ENCODE measurements around the gene CBL.

Gene CBL

DNA sequence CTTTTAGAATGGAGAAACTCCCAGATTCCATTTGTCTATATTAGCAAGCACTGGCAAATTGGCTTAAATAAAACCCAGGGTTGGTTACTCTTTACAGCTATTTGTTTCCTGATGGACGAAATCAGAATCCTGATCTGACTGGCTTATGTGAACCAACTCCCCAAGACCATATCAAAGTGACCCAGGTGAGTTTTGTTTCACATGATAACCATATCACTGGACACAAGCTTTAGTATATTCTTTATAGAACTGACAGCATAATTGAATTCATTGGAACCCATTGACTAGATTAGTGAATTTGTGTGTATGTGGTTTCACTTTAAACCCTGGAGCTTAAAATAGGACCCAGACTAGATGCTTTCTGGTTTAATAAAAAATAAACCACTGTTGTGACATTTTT is 71.5 kb downstream of the CBL start:
- DNase-seq: no peak

DNA sequence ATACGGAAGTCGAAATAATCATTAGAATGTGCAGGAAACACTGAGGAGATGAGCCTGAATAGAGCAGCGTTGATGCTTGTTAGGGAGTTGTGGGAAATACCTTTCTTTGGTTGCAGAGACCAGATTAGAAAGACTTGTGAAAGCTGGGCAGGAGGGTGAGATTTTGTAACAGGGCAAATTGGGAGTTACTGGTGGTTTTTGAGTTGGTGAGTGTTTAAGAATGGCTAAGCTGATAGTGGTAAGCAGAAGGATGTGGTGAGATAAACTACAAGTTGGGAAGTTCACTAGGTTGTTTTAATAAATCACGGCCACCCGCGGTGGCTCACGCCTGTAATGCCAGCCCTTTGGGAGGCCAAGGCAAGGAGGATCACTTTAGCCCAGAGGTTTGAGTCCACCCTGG is 76.4 kb downstream of the CBL start:
- no peak for DNase-seq

DNA sequence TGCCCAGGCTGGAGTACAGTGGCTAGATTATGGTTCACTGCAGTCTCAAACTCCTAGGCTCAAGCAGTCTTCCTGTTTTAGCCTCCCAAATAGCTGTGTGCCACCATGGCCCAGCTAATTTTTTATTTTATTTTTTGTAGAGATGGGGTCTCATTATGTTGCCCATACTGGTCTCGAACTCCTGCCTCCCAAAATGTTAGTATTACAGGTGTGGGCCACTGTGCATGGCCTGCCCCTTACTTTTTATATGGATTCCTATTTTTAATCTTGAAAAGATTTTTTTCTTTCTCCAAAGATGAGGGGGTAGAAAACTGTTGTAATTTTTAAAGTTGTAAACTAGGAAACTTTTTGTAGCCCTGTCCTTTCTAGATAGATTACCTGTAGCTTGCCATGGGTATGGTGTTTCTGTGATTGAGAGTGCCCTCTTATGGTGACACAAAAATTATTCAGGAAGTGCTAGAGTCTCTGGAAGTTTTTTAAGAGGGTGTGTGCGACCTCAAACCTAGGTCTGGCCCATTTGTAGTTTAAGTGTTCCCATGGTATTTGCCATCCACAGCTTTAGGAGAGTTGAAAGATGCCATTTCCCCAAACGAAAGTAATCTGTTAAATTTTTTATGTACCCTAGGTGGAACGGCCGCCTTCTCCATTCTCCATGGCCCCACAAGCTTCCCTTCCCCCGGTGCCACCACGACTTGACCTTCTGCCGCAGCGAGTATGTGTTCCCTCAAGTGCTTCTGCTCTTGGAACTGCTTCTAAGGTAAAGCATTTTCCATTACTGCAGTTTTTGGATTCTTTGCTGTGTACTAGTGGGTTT is 78.4 kb downstream of the CBL start:
- DNase-seq: peak; percentile 37

DNA sequence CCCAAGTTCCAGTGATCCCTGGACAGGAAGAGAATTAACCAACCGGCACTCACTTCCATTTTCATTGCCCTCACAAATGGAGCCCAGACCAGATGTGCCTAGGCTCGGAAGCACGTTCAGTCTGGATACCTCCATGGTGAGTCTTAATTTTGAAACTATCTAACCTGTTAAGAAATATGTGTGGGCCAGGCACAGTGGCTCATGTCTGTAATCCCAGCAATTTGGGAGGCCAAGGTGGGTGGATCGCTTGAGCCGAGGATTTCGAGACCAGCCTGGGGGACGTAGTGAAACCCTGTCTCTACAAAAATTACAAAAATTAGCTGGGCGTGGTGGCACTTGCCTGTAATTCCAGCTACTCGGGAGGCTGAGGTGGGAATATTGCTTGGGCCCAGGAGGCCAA is 79.3 kb downstream of the CBL start:
- no peak for DNase-seq

DNA sequence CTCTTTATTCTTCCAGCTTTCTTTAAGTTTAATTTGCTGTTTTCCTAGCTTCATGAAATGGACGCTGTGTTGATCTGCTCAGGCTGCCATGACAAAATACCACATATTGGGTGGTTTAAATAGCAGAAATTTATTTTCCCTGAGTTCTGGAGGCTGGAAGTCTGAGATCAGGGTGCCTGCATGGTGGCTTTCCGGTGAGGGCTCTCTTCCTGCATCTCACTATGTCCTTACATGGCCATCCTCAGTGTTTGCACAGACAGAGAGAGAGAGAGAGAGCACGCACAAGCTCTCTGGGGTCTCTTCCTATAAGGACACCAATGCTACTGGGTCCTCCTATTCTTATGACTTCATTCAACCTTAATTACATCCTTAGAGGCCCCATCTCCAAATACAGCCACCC is 82.1 kb downstream of the CBL start:
- no peak for DNase-seq

DNA sequence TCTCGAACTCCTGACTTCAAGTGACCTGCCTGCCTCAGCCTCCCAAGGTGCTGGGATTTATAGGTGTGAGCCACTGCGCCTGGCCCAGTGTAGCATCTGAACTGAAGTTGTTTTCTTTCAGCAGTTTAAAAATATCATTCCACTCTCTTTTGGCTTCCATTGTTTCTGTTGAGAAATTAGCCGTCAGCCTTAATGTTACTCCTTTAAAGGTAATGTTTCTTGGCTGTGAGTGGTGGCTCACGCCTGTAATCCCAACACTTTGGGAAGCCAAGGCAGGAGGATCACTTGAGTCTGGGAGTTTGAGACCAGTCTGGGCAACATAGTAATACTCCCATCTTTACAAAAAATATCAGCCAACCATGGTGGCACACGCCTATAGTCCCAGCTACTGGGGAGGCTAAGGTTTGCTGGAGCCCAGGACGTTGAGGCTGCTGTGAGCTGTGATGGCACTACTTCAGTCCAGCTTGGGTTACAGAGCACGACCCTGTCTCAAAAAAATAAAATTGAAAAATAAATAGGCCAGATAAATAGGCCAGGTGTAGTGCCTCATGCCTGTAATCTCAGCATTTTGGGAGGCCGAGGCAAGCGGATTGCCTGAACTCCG is 84.9 kb downstream of the CBL start:
- no peak for DNase-seq

DNA sequence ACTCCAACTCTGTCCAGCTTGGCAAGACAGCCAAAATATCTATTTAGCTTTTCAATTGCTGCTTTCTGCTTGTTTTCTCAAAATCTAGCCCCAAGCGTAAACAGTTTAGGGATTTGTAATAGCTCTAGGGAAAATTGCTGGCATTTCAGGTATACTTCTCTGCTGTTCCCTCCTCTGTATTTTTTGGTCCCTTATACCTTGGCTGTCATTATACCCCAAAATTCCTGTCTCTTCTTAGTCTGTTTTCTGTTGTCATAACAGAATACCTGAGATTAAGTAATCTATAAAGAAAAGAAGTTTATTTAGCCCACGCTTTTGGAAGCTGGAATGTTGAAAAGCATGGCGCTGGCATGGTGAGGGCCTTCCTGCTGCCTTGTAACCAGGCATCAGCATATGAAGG is 87.3 kb downstream of the CBL start:
- DNase-seq: no peak

DNA sequence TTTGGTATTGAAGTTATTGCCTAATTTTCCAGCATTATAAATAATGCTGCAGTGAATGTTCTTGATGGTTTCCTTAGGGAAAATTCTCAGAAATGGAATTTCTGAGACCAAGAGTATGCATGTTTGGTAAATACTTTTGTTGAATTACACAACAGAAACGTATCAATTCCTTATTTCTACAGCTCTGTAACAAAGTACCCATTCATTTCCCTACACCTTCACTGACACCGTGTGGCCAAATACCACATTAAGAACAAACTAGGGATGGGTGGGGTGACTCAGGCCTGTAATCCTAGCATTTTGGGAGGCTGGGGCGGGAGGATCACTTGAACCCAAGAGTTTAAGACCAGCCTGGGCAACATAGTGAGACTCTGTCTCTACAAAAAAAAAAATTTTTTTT is 89.0 kb downstream of the CBL start:
- no peak for DNase-seq

DNA sequence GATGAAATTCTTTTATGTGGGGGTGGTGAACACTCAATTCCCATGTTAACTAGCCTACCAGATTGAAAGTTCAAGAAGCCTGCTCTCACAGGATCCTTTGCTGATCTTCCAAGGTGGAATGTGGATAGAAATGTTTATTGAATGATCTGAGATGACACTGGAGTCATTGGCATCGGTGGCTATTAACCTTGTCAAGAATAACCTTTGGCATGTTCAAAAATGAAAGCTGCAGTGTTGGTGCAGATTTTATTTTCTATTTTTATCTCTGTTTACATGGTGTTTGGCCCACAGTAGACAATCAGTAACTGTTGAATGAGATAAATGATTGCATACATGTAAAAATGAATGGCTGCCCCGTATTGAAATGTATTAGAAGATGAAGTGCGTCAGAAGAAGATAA is 91.8 kb downstream of the CBL start:
- DNase-seq: no peak

DNA sequence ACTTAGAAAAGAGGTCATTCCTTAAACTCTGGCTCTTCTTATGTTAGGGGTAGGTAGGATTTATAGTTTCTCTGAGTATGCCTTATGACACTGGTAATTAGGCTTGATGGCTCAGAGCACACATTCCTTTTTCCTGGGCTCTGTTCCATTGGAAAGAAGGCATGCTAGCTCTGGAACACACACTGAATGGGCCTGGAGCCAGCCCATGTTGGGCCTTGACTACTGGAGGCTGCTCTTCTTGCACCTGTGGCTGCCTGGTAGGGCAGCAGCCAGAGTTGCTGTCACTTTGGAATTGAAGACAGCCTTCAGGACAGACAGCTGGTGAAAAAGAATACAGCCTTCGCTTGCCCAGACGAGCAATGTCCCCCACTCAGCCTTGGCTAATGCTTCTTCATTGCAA is 92.6 kb downstream of the CBL start:
- no peak for DNase-seq

DNA sequence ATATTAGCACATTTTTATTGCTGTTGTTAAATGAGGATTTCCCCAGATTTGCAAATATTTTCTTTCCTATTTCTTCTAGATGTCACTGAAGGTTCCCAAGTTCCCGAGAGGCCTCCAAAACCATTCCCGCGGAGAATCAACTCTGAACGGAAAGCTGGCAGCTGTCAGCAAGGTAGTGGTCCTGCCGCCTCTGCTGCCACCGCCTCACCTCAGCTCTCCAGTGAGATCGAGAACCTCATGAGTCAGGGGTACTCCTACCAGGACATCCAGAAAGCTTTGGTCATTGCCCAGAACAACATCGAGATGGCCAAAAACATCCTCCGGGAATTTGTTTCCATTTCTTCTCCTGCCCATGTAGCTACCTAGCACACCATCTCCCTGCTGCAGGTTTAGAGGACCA is 93.3 kb downstream of the CBL start:
- no peak for DNase-seq

DNA sequence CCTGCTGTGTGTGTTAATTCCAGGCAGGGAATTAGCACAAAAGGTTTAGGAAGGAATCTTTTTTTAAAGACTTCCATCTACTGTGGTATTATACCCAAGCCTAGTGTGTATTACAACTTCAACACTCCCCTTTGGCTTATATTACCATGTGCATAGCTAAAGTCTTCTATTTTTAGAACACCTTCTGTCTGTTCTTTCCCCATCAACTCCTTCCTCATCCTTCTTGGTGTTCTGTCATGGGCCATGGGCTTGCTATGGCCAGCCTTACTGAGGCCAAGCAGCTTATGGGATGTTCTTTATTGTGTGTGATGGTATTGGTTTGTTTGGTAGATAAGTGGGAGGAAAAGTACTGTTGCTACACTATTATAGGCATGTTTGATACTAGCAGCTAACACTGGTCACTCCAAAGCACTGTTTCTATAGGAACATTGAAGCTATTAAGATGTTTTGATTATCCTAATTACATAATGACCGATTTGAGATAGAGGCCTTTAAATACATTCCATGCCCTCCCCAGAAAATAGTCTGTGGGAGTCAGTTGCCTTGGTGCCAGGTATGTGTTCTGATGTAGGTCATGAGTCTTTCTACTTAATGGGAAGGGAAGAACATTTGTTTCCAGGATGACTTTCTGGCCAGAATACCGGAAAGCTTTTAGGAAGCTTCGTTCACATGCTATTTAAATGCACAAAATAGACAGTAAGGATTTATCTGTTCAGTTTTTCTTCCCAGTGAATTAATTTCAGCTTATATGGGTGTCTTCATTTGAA is 94.2 kb downstream of the CBL start:
- no peak for DNase-seq

DNA sequence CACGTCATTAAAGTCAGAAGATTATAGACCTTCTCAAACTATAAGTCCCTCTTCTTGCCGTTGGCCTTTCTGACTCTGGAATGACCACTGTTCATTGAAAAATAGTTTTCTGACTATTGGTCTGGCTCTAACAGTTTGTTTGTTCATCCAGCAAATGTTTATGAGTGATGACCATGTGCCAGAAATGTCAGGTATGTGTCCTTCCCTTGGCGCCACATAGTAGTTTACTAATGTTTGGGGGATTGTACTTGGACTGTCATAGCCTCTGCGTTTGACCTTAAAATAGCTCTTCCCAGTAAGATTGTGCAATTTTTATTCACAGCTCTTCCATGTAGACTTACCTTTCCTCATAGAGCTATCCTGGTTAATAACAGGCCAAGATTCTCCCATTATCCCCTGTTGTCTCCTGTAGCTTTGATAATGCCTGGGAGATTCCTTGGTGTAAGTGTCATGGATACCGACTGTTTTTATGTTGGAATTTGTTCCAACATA is 97.1 kb downstream of the CBL start:
- no peak for DNase-seq

DNA sequence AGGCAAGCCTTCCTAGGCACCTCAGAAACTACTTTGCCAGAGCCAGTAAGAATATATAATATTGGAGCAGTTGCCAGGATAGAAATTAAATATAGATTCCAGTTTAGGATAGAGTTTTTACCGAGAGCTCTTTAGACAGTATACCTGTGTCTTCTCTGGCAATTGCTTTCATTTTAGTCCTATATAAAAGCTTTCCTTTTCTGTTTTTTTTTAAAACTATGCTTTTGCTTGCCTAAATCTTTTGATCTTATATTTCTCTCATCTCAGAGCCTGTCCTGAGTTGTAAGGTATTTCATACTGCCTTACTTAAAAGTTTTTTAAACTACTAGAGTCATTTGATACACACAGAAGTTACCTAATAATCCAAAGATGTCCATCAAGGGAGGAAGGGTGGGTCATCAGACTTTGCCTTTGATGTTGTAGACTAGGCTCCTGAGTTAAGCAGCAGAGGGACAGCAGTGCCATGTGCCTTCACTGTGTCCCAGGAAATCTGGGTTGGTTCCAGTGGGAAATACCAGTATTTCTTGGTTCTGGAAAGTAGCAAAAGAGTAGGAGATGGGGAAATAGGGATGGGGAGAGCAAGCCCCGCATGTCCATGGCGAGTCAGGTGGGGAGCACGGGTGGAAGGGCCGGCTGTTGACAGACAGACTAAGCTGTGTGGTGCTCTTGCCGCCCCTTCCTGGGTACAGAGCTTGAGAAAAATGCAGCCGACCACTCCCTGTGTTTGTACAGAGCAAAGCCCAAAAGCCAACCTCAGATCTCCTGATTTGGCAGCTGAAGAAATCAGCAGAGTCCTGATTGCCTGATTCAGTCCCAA is 99.6 kb downstream of the CBL start:
- no peak for DNase-seq

DNA sequence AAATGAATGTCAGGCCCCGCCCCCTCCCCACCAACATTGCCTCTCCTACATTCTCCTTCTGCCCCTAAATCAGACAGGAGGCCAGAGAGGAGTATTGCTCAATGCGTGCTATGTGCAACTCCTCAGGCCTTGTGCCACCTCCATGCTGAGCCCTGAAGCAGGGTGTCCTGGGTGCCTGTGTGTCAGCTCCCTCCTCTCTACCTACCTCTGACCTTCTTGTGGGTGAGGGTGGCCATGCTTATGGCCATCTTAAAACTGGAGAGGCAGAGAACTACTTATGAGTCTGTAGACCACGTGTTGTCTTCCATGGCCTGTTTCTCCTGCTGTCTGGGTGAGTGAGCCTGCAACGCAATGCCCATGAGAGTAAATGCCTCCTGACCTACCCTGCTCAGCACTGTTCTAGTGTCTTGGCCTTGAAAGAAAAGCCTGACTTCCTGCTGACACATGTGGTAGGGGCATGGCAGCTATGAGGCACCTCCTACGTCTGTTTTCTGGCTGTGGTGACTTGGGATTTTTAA is 100.3 kb downstream of the CBL start:
- no peak for DNase-seq

DNA sequence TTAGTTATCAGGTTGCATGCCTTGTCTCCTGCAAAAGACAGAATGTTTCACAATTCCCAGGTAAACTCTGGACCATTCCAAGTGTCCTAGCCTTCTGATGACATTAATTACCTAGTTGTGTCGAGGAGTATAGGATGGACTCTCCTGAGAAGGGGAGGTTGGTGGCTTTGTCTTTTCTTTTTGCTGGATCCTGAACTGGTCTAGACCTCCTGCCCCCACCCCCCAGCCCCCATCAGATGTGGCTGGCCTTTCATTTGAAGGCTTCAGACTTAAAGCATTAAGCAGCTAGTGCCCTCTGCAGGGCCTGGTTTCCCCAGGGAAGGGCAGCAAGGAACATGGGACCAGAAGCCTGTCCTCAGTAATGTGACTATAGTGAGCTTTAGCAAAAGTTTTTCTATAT is 101.1 kb downstream of the CBL start:
- DNase-seq: no peak

DNA sequence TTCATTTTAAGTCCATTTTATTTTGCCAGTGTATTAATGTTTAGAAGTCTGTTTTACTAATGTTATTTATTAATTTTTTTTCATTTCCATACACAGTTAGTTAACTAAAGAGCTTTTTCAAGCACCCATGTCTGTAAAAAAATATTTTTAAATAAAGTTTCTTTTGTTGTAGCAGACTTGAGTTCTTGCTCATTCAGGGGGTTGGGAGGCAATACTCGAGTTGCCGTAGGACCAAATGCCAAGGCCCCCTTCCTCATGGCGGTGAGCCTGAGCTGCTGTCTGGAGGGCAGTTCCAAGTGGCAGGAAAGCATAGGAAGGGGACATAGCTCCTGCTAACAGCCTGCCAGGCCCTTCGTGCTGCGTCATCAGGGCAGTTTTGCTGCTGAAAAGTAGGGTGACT is 101.8 kb downstream of the CBL start:
- DNase-seq: no peak

DNA sequence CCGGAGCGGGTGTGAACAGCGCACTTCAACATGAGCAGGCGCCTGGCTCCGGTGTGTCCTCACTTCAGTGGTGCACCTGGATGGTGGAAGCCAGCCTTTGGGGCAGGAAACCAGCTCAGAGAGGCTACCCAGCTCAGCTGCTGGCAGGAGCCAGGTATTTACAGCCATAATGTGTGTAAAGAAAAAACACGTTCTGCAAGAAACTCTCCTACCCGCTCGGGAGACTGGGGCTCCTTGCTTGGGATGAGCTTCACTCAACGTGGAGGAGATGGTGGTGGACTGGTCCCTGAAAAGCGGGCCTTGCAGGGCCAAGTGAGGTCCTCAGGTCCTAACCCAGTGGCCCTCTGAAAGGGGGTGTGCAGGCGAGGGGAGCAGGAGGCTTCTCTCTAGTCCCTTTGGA is 103.3 kb downstream of the CBL start:
- DNase-seq: no peak

DNA sequence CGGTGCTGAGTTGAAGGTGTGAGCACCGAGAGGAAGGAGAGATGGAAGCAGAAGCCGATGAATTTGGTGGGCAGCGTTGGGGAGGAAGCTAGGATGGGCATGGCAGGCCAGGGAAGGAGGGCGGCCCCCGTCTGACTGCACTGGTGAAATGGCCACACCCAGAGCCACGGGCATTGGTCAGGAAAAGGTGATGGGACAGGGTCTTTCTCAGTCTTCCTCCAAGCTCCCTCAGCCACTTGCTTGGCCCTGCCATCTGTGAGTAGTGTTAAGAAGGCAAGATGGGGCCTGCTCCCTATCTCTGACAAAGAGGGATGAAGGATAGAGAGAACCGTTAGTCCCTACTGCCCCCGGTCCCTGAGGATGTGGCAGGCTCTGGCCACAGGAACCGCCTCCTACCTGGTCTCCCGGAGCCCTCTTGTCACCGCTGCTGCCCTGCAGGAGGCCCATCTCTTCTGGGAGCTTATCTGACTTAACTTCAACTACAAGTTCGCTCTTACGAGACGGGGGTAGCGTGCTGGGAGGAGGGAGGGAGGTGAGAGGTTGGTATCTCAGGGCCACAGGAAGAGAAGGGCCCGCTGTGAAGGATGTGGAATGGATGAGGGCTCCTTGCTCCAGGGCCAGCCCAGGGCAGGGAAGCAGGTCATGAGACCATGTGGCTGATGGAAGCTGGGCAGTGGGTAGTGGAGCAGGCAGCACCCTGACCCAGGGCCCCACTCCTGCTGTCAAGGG is 104.0 kb downstream of the CBL start:
- no peak for DNase-seq

DNA sequence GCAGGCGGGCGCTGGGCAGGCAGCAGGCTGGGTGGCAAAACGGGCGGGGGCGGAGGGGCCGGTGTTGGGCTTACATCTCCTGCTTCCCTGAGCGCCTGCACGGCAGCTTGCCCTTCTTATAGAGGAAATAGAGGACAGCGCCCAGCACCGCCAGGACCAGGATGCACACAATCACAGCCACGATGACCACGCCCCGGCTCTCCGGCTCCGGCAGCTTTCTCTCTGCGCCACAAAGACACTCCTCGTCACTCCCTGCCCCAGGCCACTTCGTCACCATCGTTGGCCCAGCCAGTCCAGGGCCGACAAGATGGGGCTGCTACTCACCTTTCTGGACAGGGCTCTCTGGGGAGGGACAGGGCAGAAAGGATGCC is 104.5 kb downstream of the CBL start:
- DNase-seq: no peak

DNA sequence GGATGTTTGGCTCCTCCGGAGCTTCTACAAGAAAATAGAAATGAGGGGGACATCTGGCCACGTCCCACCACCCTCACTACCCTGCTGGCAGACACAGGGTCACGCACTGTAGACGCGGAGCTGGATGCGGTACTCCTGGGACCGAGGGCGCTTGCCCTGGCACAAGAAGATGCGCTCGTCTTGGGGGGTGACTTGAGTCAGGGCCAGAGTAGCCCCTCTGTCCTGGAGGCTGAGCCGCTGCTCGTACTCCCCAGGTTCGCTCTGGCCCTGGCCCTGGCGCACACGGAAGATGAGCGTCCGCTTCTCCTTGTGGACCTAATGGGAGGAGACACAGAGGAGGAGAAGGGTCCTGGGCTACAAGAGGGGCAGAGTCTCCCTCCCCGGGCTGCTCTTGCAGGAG is 108.6 kb downstream of the CBL start:
- no peak for DNase-seq

Data from RPMI8226 (cell line).